Measurements from ENCODE around the gene FUT6. TPM values are rescaled to one million over a fixed set of nuclear protein-coding genes. Genes with fewer than 3 reads are reported as not detected.

FUT6 gene
- total RNA-seq, 1 experiment from 2014 or later: 2.0 TPM

DNA sequence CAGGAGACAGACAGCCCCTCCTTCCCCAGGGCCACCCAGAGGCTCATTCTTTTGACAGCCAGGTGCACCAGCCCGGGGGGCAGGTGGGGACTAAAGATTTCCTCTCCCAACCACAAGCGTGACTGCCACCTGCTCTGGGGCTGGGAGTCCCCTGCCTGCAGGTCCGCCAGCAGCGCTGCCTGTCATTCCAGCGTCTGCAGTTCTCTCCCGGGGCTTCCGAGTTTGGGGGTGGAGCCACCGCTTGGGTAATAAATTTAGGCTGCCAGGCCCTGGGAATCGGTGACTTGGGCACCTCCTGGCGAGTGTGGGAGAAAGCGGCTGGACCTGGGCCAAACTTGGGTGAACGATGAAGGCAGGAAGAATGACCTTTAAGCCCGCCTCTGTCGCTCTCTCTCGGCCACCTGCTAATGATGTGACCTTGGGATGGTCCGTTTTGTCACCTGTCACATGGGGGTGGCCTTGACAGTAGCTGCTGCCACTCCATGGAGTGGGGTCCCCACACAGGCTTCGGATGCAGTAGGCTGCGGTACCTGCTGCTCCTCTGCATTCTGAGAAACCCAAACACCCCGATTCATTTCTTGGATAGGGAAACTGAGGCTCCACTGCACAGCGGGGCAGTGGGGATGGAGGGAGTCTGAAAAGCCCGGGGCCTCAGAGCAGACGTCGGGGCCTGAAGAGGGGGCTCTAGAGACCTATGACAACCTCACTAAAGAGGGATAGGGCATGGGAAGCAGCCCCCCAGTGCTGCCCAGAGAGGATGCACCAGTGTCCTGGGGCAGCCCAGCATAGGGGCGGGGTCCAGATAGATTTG, 12.8 kb downstream of the FUT6 start:
- Histone ChIP-seq H3K9me3 (replicated peaks) (no peaks in the 10 kb centered on the region), H3K4me1 (peaks cover 25% of the 10 kb centered on the region), H3K36me3 (no peaks in the 10 kb centered on the region), H3K27ac (peak overlapping the region; percentile 59), H3K4me3 (no peak overlapping the region), H3K27me3 (no peaks in the 10 kb centered on the region)
- DNase-seq: peak; percentile 93

DNA sequence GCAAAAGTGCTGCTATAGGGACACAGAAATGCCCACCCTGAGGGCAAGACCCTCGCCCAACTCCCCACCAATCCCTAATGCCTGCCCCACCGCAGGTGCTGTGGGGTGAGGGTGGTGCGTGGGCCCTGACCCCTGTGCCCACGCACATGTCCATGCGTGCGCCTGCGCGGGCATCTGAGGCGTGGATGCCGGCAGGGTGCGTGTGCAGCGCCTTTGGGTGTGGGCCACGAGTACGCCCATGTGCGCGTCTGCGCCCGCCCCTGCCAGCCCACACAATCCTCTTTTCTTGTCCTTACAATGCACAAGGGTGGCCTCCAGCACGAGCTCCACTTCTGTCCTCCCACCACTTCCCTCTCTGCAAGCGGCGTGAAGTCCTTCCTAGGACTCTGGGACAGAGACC, 14.3 kb downstream of the FUT6 start:
- H3K27ac ChIP-seq: no peak overlapping the region; the same call in 1 of the 2 replicates
- peaks cover 25% of the 10 kb centered on the region for H3K4me1 ChIP-seq
- no peak overlapping the region for H3K4me3 ChIP-seq
- no peaks in the 10 kb centered on the region for H3K27me3 ChIP-seq
- DNase-seq: no peak
- H3K36me3 ChIP-seq: no peaks in the 10 kb centered on the region
- H3K9me3 ChIP-seq (replicated peaks): no peaks in the 10 kb centered on the region

DNA sequence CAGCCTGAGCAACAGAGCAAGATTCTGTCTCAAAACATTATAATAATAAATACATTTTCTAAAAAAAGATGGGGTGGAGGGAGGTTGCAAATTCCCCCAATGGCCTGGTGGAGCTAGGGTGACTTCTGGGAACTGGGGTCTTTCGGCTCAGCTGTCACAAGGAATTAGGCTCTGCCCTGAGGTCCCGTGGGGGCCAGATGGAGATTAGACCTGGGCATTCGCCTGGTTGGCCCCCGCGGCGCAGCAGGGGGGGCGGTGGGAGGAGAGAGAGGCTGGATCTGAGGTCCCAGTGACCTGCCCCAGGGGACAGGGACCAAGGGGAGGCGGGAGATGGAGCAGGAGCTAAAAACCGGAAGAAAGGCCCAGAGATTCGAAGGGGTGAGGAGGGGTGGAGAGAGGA, 14.8 kb downstream of the FUT6 start:
- Histone ChIP-seq H3K27me3 (no peaks in the 10 kb centered on the region), H3K9me3 (replicated peaks) (no peaks in the 10 kb centered on the region), H3K27ac (no peak overlapping the region), H3K4me1 (peaks cover 25% of the 10 kb centered on the region), H3K36me3 (no peaks in the 10 kb centered on the region), H3K4me3 (no peak overlapping the region)
- peak in 1 of 2 experiments; percentile 49 for DNase-seq

DNA sequence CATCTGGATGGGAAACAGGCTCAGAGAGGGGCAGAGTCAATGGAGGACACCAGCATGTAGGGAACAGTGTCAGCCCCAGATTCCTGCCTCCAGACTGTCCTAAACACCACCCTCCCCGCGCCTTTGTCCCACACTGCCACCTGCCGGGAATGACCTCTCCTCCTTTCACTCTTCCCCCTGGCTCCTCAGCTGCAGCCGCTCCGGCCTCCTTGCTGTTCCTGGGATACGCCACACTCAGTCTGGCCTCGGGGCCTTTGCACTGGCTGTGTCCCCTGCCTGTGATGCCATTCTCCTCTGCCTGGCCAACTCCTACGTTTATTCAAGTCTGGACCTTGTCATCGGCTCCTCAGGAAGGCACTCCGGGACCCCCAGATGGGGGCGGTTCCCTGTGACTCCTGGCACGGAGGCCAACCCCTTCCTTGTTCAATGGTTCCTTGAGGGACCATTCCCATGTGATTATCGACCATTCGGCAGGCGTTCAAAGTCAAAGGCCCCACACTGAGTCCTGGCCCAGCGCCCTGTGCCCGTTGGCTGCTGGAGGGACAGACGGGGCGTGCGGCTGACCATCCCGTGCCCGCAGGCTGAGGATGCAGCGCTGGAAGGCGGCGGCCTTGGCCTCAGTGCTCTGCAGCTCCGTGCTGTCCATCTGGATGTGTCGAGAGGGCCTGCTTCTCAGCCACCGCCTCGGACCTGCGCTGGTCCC, 15.8 kb downstream of the FUT6 start:
- Histone ChIP-seq H3K27ac (no peak overlapping the region), H3K4me3 (no peak overlapping the region), H3K9me3 (replicated peaks) (no peaks in the 10 kb centered on the region), H3K36me3 (no peaks in the 10 kb centered on the region), H3K4me1 (peaks cover 22% of the 10 kb centered on the region), H3K27me3 (no peaks in the 10 kb centered on the region)
- no peak for DNase-seq

DNA sequence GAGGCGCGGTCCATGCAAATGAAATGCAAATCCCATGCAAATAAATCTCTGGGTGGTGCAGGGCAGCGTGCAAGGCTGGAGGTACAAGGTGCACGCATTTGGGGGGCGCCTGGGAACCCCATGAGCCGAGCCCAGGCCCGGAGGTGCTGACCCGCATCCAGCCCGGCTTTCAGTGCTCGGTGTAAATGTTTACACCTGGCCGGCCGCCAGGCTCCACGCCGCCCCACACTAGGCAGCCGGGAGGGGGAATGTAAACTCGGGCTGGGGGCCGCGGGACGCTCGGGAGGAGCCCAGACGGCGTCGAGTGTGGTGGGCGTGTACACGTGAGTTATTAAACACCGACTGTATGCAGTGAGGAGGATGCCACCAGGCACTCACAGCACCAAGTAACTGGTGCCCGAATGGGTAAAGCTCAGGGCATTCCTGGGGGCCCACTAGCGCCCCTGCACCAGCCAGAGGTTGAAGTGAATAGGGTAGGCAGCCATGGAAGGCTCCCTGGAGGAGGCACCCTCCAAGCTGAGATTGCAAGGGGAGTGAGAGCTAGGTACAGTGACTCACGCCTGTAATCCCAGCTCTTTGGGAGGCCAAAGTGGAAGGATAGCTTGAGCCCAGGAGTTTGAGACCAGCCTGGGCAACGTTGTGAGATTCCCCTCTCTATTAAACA, 17.2 kb downstream of the FUT6 start:
- Histone ChIP-seq H3K36me3 (no peaks in the 10 kb centered on the region), H3K27me3 (no peaks in the 10 kb centered on the region), H3K4me1 (peaks cover 22% of the 10 kb centered on the region), H3K9me3 (replicated peaks) (no peaks in the 10 kb centered on the region), H3K4me3 (no peak overlapping the region), H3K27ac (no peak overlapping the region)
- no peak for DNase-seq

DNA sequence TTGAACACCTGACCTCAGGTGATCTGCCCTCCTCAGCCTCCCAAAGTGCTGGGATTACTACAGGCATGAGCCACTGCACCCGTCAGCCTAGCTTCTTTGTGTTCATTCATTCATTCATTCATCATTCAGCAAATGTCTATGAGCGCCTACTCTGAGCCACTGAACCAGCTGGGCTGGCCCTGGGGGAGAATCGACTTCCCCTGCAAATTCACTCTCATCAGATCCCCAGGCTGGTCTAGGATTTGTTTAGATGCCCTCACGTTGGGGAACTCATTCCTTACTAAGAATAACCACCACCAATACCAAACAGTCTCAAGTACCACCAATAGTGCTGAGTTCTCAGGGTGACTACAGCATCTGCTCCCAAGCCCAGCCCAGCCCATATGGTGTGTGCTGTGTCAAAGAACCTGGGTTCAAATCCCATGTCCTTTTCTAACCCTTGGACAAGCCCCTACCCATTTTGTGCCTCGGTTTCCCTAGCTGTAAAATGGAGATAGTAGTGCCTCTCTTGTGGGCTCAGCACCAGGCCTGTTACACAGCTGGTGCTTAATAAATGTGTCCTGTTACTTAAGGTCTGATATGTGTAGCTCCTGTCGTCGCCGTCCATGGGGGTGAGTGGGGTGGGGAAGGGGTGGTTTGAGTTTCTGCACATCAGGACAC, 17.9 kb downstream of the FUT6 start:
- no peaks in the 10 kb centered on the region for H3K36me3 ChIP-seq
- no peaks in the 10 kb centered on the region for H3K9me3 ChIP-seq (replicated peaks)
- H3K4me1 ChIP-seq: peaks cover 16% of the 10 kb centered on the region
- no peaks in the 10 kb centered on the region for H3K27me3 ChIP-seq
- DNase-seq: no peak
- no peak overlapping the region for H3K4me3 ChIP-seq
- H3K27ac ChIP-seq: no peak overlapping the region

DNA sequence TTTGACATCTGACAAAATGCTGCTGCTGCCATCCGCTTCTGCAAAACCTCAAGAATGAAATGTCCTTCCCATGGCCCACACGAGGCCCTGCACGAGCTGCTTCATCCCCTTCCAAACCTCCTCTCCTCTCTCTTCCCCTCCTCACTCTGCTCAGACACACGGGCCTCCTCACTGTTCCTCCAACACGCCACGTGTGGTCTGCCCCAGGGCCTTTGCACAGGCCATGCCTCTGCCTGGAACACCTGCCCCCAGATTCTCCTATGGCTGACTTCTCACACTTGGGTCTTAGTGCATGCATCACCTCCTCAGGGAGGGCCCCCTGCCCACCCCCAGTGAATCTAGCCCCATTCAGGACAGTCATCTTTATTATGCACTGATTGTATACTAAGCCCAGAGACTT, 18.7 kb downstream of the FUT6 start:
- DNase-seq: no peak
- no peaks in the 10 kb centered on the region for H3K36me3 ChIP-seq
- H3K27me3 ChIP-seq: no peaks in the 10 kb centered on the region
- H3K4me1 ChIP-seq: peaks cover 8% of the 10 kb centered on the region
- H3K9me3 ChIP-seq (replicated peaks): no peaks in the 10 kb centered on the region
- no peak overlapping the region for H3K4me3 ChIP-seq
- H3K27ac ChIP-seq: no peak overlapping the region

DNA sequence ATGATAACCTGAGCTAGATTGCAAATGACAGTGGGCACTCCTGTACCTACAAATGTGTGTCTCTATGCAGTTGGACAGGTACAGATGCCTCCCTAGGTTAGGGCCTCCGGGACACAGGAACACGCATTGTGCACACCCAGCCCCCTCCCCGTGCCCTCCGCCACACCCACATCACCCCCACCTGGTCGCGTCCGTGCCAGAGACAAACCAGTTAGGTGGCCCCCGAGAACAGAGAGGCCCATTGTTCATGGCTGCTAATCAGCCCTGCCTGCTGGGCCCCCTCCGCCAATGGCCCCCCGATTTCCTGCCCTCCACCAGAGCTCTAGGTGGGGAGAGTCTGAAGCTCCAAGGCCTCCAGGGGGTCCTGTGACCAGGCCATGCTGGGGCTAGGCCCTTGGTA, 20.9 kb downstream of the FUT6 start:
- Histone ChIP-seq H3K27ac (no peak overlapping the region), H3K4me3 (no peak overlapping the region), H3K27me3 (no peaks in the 10 kb centered on the region), H3K4me1 (no peaks in the 10 kb centered on the region), H3K36me3 (no peaks in the 10 kb centered on the region), H3K9me3 (replicated peaks) (no peaks in the 10 kb centered on the region)
- DNase-seq: no peak

DNA sequence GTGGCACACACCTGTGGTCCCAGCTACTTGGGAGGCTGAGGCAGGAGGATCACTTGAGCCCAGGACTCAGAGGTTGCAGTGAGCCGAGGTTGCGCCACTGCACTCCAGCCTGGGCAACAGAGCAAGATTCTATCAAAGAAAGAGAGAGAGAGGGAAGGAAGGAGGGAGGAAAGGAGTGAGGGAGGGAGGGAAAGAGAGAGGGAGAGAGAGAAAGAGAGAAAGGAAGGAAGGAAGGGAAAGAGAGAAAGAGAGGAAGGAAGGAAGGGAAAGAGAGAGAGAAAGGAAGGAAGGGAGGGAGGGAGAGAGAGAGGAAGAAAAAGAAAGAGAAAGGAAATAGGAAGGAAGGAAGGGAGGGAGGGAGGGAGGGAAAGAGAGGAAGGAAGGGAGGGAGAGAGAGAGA, 22.3 kb downstream of the FUT6 start:
- Histone ChIP-seq H3K27ac (no peak overlapping the region), H3K9me3 (replicated peaks) (no peaks in the 10 kb centered on the region), H3K27me3 (no peaks in the 10 kb centered on the region), H3K4me1 (no peaks in the 10 kb centered on the region), H3K36me3 (no peaks in the 10 kb centered on the region), H3K4me3 (no peak overlapping the region)
- no peak for DNase-seq

DNA sequence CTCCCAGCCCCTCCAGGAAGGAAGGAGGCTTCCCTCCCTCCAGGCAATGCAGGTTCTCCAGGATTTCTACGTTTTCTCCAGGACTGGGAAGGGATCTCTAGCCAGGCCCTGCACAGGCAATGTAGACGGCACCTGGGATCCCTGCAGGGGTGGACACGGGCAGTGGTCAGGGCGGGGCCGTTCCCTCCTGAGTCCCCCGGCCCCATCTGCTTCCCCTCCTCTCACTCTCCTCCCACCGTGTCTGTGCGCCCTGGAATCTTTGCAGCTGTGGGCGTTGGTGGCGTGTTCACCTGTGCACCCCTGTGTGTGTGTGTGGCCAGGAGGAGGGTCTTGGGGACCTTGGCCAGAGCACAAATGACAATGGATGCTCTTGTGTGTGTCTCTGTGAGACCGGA, 24.7 kb downstream of the FUT6 start:
- Histone ChIP-seq H3K4me3 (no peak overlapping the region), H3K36me3 (no peaks in the 10 kb centered on the region), H3K27me3 (no peaks in the 10 kb centered on the region), H3K27ac (no peak overlapping the region), H3K9me3 (replicated peaks) (no peaks in the 10 kb centered on the region), H3K4me1 (no peaks in the 10 kb centered on the region)
- no peak for DNase-seq

DNA sequence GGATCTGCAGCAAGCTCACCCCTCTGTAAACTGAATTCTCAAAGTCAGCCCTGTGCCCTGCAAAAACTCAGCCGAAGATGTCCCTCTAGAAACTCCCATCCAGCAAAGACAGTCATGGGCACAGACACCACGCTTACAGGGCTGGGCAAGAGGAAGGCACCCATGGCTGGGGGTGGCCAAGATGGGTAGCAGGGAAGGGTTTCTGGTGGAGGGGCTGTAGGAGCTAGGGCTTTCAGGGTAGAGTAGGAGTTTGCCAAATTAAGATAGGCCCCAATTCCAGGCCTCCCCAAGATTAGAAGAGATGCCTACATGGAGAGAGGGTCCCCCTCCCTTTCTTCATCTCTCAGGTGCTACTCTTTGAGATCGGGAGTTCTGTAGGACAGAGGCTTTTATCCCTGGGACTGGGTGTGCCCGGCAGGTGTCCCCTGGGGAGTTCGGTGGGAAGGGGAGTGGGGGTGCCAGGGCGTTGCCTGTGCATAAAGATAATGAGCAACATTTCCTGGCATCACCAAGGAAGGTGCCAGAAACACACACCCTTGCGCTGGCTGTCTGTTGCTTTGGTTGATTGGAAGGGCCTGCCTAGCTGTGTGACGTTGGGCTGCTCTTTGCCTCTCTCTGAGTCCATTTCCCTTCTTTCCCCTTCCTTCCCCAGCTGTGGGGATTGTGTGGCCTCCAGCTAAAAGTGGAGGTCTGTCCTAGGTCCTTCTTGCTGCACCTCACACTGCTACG, 25.2 kb downstream of the FUT6 start:
- DNase-seq: no peak
- no peaks in the 10 kb centered on the region for H3K27me3 ChIP-seq
- H3K9me3 ChIP-seq (replicated peaks): no peaks in the 10 kb centered on the region
- no peak overlapping the region for H3K27ac ChIP-seq
- H3K36me3 ChIP-seq: no peaks in the 10 kb centered on the region
- no peak overlapping the region for H3K4me3 ChIP-seq
- no peaks in the 10 kb centered on the region for H3K4me1 ChIP-seq

DNA sequence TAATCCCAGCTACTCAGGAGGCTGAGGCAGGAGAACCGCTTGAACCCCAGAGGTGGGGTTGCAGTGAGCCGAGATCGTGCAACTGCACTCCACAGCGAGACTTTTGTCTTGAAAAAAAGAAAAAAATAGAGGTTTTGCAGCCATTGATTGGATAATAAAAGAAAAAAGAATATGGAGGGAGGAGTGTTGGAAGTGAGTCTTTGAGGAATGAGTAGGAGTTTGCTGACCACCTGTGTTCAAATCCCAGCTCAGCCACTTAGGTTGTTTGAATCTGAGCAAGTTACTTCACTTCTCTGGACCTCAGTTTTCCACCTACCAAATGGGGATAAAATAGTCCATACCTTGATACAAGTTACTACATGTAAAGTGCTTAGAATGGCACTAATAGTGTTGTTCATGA, 28.4 kb downstream of the FUT6 start:
- Histone ChIP-seq H3K4me3 (no peak overlapping the region), H3K27ac (no peak overlapping the region), H3K27me3 (no peaks in the 10 kb centered on the region), H3K9me3 (replicated peaks) (no peaks in the 10 kb centered on the region), H3K36me3 (no peaks in the 10 kb centered on the region), H3K4me1 (peaks cover 5% of the 10 kb centered on the region; the same call in 1 of the 2 replicates)
- no peak for DNase-seq

DNA sequence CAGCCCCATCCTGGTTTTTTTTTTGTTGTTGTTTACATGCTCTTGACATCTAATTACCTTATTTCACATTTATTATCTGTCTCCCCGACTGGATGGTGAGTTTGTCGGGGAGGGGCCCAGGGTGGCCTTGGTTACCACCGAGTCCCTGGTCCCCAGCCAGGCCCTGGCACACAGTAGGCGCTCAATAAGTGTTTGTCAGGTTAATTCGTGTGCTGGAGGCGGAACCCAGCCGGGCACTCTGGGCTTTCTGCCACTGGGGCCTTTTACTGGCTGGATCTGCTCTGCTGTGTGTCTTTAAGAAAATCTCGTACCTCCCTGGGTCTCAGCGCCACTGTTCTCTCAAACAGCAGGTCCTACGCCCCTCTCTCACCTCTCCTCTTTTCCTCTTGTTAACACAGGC, 30.0 kb downstream of the FUT6 start:
- Histone ChIP-seq H3K27me3 (no peaks in the 10 kb centered on the region), H3K4me1 (peaks cover 7% of the 10 kb centered on the region), H3K4me3 (no peak overlapping the region)

DNA sequence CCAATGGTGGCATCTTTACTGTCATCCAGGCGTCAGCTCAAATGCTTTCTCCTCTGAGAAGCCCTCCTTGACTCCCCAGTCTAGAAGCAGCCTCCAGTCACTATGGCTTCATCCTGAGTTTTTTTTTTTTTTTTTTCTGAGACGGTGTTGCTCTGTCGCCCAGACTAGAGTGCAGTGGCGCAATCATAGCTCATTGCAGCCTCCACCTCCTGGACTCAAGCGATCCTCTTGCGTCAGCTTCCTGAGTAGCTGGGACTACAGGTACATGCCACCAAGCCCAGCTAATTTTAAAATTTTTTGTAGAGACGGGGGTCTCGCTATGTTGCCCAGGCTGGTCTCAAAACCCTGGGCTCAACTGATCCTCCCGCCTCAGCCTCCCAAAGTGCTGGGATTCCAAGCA, 30.4 kb downstream of the FUT6 start:
- no peak overlapping the region for H3K4me3 ChIP-seq
- H3K27ac ChIP-seq: no peak overlapping the region
- DNase-seq: no peak
- H3K27me3 ChIP-seq: no peaks in the 10 kb centered on the region
- H3K9me3 ChIP-seq (replicated peaks): no peaks in the 10 kb centered on the region
- peaks cover 10% of the 10 kb centered on the region for H3K4me1 ChIP-seq
- H3K36me3 ChIP-seq: no peaks in the 10 kb centered on the region

More for the DNA sequence above, 30.0 kb downstream of the FUT6 start:
- DNase-seq: no peak
- no peaks in the 10 kb centered on the region for H3K9me3 ChIP-seq (replicated peaks)
- H3K27ac ChIP-seq: no peak overlapping the region
- no peaks in the 10 kb centered on the region for H3K36me3 ChIP-seq

Data from SJCRH30 (cell line).